GDM1 (cell line): Measurements from ENCODE around the gene SCRT2.
A peak's percentile ranks its signal among the peaks of the same experiment; 100 is the strongest.

Experiments
- DNase-seq: peaks from one replicate; lab custom pipeline; 2025; lab: John Stamatoyannopoulos, UW

SCRT2 gene

DNA sequence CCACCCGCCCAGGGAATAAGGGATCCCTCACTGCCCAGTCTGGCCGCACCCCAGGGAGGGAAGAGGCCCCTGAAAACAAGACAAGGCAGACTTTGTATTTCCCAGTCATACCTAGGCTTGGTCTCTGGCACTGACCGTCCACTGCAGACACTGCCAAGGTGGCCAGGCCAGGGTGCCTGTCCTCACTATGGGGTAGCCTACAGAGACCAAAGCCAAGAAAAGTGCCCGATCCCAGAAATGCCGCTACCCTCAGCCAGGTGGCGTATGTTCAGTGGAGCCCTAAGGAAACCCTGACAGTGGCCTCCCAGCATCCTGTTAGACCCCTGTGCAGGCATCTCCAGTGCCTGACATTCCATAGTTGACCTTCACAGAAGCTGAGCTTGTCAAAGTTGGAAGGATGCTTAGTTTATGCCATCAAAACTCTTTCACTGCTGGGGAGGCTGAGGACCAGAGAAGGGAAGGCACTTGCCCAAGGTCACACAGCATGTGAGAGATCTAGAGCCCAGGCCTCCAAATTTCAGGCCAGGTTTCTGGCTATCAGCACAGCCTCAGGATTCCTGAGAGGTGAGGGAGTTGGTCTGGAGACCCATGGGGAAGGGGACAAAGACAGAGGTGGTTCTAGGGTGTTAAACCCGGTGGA, 2.5 kb downstream of the SCRT2 start:
- no peak for DNase-seq

DNA sequence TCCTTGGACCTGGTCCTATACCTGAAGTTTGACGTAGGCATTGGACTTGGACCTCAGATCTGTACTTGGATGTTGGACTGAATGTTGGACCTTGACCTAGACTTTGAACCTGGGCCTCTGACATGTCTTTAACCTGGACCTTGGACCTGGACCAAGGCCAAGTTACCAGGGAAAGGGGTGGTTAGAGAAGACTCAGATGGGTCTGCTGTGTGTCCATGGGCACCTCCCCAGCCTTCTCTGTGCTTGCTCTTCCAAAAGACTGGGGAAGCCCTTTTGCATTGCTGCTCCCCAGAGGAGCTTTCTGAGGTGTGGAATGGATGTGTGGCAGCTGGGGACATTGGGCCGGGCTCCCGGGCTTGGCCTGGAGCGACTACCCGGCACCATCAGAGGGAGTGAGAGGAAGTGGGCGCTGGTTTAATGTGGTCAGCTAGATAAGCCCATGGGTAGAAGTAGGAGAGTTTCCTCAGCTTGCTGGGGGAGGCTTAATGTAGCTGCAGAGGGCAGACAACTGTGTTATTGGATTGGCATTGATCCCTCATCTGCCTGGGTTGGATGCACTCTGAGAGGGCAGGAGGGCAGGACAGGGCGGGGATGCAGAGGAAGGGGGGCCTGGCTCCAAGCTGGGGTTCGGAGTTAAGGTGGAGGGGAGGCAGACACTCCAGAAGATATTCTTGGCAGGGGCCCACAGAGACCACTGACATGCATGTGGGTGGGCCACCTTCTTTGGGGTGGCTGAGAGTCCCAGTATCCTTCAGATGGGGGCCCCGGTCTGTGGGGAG, 4.2 kb downstream of the SCRT2 start:
- DNase-seq = peak; percentile 76

DNA sequence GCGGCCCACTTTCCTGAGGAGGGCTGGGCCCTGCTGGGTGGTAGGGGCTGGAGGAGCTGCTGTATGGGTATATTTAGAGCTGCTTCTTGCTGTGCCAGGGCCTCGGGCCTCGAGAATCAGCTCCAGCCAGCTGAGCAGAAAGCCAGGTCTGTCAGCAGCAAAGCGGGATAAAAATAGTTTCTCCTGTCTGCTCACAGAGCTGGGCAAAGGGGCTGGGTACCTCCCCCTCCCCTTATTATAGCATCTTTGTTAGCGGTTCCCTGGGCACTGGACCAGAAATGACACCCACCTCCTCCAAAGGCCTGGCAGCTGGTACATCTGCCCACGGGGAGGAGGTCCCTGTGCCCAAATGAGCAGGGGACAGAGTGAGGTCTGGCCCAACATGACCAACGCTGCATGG, 6.0 kb downstream of the SCRT2 start:
- no peak for DNase-seq

DNA sequence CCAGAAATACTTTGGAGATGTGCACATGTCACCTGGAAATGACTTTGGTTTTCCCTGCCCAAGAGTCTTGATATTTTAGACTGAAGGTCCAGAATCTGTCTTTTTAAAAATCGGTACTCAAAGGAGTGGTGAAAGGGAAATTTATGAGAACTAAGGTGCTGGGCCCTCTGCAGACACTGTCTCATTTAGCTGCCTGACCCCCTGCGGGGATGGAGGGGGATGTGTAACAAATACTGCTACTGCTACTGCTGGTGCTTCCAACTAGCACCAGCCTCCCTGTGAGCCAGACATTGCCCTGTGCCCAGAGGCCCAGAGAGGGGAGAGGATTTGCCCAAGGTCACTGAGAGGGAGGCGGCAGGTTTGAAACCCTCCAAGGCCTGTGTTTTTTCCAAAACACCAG, 7.0 kb downstream of the SCRT2 start:
- no peak for DNase-seq

DNA sequence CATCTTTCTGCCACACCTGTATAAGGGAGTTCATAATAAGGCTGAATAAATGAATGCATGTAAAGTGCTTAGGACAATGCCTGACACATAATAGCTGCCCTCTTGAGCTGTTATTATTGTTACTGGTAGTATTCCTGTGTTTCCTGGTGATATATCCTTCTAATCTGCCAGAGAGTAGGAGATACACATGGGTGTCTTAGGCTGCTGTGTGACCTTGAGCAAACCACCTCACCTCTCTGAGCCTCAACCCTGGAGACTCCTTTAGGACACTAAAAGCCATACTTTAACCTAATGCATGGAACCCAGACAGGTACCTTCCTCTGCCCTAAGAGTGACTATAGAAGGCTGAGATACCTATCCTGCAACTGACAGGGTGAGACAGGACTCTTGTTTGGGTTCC, 7.6 kb downstream of the SCRT2 start:
- DNase-seq = no peak

DNA sequence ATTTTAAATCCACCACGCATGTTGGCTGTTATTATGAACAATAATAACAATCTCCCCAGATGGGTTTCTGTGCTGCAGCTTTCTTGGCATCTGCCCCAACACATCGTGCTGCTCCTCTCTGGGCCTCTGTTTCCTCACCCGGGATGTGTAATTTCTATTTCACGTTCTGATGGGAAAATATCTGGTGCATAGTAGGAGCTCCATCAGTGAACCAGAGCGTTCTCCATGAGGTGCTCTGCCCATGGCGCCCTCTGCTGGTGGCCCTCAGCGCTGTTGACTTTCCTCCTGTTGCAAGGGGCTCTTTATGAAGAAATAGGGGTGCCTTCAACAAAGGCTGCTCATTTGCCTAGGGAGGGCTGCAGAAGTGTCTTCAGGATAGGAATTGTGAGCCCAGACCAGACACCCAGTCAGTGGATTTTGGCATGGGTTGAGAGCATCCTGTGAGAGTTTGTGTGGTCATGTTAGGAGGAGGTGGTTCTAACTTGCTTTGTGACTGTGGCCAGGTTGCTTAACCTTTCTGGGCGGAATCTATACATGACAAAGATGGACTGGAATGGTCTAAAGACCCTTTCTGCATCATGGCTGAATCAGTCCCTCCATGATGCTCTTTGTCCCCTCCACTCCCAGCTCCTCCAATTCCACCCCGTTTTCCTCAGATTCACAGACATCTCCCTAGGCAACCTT, 8.1 kb downstream of the SCRT2 start:
- DNase-seq = peak; percentile 46

DNA sequence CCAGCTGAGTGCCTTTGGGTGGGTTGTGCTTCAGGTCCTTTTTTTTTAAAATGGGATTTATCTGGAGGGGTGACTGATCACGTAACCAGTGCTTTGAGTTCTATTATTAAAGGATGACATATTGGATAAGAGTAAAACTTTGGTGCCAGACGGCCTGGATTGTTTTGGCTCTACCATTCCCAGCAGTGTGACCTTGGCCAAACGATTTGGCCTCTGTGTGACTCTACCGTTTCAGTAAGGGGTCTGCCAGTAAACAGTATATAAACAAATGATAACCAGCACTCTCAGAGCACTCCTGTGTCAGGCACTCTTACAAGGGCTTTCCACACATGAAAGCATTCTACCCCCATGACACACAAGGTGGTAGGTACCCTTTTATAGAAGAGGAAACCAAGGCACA, 8.7 kb downstream of the SCRT2 start:
- DNase-seq = no peak

DNA sequence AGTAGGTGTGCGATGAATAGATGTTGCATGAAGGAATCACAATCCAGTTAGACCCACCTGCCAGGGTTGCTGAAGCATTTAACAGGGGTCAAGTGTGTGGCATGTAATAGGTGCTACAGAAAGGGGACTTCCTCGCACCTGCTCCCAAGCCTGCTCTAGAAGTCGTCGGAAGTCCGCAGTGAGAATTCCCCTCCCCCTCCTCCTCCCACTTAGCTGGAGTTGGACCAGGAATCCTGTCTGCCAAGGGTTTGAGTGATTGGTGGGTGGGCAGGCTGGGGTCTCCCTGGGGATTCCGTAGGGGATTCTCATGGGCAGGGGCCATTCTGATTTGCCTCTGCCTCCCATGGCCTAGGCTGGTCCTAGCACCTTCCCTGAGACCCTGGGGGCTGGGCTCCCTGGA, 10.3 kb downstream of the SCRT2 start:
- DNase-seq = no peak

DNA sequence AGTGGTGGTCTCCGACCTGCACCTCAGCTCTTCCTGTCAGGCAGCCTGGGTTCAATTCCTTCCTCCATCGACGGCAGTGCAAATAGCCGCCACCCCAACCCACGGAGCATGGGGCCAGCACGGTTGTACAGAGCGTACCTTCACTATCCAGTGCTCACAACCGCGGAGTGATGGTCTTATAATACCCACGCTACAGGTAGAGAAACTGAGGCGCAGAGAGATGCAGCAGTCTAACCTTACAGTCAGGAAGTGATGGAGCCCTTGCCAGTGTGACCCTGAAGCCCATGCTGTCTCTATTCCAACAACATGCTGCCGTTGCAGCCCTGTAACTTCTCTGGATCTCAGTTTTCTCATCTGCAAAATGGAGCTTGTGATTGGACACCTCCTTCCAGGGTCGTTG, 11.0 kb downstream of the SCRT2 start:
- DNase-seq = no peak

DNA sequence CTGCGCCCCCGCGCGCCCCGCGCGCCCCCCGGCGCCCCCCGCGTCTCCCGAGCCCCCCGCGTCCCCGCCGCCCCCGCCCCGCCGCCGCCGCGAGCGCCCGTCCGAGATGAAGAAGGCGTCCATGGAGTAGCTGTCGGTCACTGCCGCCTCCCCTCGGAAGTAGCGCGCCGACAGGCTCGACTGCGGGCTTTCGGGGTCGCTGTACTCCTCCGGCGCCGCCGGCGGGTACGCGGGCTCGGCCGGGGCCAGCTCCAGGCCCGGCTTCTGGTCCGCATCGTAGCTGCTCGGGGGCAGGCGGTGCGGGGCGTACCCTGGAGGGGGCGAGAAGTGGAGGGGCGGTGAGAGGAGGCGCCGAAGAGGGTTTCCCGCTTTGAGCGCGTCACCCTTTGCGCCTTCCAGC, 11.5 kb downstream of the SCRT2 start:
- no peak for DNase-seq

DNA sequence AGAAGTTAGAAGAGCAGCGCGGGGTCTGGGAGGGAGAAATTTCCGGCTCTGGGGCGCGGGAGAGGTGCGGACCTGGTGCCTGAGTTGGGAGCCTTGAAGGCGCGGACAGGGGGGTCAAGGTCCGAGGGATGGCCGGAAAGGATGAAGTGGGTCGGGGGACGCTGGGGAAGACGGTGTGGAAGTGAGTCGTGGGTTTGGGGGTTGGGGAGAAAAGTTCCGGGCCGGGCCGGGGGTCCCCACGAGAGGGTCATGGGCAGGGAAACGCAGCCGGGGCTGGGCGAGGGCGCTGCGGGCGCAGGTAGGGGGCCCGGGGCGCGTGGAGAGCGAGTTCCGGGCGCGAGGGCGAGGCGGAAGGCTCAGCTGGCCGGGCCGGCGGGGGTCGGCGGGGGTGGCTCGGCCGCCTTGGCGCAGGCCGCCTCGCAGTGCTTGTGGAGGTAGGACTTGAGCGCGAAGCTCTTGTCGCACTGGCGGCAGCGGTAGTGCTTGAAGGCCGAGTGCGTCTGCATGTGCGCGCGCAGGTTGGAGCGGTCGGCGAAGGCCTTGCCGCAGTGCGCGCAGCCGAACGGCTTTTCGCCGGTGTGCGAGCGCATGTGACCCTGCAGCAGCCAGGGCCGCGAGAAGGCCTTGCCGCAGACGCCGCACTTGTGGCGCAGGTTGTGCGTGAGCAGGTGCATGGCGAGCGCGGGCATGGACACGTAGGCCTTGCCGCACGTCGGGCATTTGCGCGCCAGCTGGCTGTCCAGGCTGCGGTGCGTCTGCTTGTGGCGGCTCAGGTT, 12.1 kb downstream of the SCRT2 start:
- DNase-seq = no peak

DNA sequence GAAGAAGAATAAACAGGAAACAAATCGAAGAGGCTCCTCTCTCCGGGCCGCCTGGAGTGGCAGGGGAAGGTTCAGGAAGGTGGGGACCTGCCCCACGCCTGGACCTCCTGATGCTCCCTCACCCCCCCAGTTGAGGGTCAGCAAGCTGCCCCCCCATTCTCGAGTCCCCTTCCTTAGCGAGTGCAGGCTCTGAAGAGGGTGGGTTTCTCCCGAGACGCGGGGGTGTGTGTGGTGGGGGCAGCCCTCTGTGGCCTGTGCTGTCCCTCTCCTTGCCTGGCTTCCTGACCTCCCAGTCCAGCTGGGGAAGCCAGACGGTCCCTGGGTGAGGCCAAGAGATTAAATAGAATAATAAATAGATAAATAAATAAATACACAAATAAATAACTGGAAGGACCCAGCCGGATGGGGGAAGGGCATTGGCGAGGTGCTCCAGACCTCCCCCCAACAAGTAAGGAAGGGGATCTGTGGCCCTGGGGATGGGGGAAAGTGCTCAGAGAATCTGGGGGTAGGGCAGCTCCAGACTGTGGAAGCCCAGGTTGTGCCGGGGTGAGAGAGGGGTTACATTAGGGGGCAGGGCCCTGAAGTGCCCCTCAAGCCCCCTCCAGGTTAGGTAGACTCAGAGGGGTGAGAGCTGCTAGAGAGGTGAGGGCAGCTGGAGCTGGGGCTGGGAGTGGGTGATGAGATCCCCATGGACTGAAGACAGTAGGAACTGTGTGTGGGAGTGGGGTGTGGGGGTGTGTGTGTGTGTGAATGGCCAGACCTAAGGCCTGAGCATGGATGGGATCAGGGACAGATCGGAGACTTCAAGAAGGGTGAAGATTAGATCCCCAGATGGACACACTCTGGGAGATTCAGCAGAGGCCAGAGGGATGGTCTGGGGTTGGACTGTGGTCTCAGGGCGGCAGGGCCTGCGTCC, 13.1 kb downstream of the SCRT2 start:
- DNase-seq = no peak

DNA sequence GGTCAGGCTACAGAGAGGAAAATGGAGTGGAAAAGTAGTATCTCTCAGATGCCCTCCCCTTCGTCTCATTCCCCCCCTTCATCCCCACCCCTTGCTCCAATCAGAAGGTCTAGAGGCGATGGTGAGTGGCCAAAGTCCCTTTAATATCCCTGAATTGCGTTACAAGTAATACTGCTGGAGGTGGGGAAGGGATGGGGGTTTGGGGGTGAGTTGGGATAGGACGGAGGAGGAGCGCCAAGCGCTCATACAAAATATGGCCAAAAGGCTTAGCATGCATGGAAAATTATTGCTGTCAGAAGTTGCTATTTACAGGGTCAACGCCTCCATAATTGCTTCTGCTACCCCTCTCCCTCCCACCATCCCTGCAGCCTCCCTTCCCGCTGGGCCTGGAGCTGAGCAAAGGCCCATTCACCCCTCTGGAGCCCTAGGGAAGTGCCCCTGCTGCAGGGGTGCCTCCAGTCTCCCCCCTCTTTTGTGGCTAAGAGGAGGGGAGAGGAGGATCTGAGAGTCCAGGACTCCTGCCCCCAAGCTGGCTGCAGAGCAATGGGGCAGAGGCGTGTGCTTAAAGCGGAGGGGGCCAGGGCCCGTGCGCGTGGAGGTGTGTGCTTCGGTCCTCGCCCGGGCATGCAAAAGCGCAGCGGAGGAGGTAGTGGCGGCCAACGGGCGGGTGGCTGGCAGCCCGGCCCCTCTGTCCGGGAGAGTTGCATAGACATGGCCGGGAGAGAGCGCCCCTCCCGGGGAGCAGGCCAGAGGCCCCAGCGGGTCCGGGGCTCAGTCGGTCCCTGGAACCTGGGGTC, 13.9 kb downstream of the SCRT2 start:
- DNase-seq = no peak

DNA sequence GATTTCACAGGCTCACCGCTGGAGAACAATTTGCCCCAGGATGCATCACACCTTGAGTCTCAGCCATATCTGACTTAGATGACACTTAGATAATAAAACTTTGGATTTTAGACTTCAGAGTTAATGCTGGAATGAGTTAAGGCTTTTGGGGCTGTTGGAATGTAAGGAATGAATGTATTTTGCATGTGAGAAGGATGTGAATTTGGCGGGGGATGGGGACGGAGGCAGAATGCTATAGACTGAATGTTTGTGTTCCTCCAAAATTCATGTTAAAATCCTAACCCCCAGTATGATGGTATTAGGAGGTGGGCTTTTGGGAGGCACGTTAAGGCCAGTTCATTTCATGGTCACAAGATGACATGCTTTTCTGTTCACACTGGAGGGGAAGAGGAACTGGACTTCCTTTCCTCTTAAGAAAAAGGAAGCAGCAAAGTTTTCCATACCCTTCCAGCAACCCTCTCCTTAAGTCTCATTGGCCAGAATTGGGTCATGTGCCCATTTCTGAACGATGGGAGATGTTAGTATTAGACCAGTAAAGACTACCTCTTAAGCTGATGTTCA, 16.8 kb downstream of the SCRT2 start:
- DNase-seq = no peak

DNA sequence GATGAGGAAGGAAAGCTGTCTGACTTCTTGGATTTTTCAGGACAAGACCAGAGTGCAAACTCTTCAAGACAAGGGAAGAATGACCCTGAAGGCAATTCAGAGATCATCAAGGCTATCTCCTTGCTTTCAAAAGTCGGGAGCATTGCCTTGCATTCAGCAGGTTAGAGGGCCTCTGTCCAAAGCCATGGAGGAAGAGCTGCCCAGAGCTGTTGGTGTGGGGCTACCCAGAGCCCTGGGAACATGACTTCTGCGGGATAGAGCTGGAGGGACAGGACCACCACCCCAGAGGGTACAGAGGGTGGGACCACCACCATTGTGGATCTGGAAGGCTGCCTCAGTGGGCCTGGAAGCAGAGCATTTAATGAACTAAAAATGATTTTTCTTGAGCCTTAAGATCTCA, 17.4 kb downstream of the SCRT2 start:
- DNase-seq = no peak

DNA sequence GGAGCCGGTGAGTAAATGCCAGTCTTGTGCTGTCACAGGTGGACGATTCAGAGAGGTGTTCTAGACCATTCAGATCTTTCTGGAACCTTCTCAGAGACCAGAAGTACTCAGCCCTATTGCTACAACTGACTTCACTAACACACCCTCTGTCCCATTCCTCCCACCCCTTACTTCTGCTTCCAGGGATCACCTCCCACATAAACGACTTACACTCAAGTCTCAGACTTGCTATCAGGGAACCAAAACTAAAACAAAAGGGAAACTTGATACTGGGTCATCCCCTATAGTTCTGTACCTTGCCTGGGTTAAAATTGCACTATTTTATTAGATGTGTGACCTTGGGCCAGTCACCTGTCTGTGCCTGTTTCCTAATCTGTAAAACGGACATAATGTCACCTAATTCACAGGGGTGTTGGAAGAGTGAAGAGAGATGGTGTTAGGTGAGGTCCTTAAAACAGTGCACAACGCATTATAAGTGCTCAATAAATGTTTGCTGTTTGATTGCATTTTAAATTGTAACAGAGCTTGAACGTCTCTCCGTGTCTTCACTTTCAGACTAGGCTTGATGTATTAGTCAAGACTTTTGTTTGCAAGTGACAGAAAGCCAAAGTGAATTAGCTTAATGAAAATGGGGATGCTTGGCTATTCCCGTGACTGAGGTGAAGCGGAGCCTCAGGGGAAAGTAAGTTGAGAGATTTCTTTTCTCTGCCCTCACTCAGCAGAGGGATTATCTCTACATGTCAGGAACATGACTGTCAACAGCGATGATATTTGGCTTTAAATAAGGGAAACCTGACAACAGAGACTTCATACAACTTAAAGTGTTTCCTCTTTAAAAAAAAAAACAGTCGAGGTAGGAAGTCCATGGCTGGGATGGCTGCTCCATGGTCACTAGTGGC, 19.6 kb downstream of the SCRT2 start:
- no peak for DNase-seq

DNA sequence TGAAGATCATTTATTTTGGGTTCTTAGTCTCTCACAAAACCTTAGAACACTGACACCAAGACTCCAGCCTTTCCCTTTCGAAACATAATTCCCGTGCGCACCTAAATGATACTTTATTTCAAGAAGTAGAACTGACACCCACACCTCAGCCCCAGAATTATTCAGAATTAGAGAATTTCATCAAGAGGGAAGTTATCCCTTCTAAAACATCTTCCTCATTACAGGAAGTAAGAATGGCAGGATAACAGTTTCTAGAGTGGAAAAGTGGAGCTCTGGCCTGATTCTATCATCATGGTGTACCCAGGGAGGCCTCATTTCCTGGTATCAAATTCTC, 21.2 kb downstream of the SCRT2 start:
- no peak for DNase-seq

DNA sequence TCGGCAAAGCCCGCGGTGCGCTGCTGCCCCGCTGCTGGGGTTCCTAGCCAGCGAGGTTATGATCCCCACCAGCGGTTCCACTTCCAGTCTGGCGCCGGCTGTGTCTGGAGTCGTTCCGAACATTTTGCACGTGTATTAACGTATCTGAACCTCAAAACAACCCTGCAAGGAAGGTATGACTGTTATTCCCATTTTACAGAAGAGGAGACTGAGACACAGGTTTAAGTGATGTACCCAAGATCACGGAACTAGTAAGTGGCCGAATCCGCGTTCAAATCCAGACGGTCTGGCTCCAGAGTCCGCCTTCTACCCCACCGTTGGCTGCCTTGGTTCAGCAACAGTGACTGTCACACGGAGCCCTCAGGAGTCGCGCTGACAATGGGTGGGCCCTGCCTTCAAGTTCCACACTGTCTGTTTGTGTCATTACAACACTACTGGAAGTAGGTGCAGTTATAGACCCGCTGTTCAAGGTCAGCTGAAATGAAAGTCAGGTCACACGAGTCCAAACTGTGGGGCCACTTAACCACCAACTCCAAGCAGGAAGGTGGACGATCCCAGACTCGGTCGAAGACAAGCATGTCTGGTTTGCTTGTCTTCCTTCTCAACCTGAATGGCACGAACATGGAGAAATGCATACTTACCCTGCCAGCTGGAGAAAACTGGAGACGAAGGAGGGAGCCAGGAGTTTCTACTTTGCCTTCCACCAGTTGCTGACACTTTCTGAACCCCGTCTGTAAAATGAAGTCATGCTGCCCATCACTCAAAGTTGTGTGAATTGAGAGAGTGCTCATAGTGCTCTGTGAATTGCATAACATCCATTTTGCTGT, 21.8 kb downstream of the SCRT2 start:
- no peak for DNase-seq
